Suppressor macrophage (primary cell): ENCODE data around the gene PPIL4.

Experiments
- DNase-seq, 4 experiments: peaks; one replicate each; pipeline ENCODE4 v3.0.0-alpha.2; 2020 to 2022
- total RNA-seq, 17 experiments: gene quantifications; one replicate each; lab custom pipeline; 2026; ENCODE audit warnings: mixed read lengths in 6 of 17, inconsistent platforms in 3 of 17; lab: John Stamatoyannopoulos, UW

PPIL4 gene, protein sequence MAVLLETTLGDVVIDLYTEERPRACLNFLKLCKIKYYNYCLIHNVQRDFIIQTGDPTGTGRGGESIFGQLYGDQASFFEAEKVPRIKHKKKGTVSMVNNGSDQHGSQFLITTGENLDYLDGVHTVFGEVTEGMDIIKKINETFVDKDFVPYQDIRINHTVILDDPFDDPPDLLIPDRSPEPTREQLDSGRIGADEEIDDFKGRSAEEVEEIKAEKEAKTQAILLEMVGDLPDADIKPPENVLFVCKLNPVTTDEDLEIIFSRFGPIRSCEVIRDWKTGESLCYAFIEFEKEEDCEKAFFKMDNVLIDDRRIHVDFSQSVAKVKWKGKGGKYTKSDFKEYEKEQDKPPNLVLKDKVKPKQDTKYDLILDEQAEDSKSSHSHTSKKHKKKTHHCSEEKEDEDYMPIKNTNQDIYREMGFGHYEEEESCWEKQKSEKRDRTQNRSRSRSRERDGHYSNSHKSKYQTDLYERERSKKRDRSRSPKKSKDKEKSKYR
- total RNA-seq, result 15.8 to 44.2 (median 27.6) reads per million in 17 experiments

DNA sequence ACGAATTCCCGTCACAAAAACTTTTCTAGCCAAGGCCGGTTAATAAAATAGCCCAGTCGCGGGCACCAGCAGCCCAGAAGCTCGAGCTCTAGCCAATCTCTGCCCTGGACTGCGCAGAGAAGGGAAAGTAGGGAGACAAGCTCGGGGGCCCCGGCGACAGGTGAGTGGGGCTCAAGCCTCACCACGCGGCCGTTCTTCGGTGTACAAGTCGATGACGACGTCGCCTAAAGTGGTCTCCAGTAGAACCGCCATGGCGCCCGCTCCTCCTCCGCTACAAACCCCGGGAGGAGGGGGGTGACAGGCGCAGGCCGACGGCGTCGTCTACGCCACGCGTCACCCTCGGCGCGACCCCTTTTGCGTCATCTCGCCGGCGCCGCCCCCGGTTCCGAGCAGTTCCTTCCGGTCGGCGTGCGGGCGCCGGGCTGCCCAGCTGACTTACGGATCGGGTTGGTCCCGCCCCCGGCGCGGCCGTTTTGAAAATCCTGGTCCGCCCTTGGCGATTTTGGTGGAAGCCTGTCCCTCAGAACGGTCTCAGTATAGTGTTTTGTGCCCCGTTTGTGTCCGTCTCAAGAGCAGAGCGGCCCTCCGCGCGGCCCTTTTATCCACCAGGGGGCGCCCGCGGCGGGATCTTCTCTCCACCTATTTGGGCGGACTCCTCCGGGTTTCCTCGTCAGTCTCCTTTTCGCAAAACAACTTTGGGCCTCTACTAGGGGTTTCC lies at the start of gene PPIL4:
Gene PPIL4 (minus strand): TSS at position 290 of the 718 bp plus-strand sequence. CDS start 38 bp downstream, at position 252.
- peak; percentile 98 to 100 (median 99) for DNase-seq

DNA sequence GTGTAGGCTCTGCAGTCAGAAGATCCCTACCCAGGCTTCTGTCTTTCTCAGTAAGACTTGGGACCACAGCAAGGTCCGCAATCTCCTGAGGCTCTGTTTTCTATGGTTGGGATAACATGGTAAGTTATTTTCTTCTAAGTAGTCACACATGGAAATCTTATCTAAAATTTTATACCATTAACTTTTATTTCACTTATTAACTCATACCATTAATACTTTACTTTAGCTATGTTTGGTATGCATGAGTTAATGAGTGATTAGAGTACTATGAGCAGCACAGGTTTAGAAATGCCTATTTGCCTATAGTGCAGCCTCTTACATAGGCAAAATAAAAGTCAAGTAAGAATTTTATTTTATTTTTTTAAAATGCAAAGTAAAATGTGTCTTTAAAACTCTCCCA lies 47.6 kb upstream of the PPIL4 start:
- no peak for DNase-seq

GRCh38 chr6:149592983-149593382 lies 47.1 kb upstream of the PPIL4 start:
- no peak for DNase-seq

DNA sequence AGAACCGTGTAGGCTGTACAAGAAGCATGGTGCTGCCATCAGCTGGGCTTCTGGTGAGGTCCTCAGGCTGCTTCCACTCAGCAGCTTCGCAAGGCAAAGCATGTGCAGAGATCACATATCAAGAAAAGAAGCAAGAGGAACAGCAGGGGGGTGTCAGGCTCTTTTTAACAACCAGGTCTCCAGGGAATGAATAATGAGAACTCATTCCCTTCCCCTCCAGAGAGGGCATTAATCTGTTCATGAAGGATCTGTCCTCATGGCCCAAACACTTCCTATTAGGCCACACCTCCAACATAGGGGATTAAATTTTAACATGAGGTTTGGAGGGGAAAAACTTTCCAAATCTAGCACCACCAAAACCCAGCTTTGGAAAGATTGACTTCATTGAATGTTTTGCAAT lies 40.3 kb upstream of the PPIL4 start:
- DNase-seq, result no peak

DNA sequence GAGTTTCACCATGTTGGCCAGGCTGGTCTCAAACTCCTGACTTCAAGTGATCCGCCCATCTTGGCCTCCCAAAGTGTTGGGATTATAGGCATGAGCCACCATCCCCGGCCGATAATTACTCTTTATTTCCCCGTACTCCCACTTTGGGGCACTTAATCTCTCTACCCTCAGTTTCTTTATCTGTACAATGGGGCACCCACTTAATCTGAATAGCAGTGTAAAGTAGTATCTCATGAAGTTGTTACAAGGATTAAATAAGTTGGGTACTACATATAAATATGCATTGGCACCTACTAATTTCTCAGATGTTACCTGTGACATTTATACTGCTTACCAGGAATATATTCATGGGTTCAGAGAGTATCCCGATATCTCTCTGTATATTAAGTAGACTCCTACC lies 35.5 kb upstream of the PPIL4 start:
- no peak for DNase-seq

DNA sequence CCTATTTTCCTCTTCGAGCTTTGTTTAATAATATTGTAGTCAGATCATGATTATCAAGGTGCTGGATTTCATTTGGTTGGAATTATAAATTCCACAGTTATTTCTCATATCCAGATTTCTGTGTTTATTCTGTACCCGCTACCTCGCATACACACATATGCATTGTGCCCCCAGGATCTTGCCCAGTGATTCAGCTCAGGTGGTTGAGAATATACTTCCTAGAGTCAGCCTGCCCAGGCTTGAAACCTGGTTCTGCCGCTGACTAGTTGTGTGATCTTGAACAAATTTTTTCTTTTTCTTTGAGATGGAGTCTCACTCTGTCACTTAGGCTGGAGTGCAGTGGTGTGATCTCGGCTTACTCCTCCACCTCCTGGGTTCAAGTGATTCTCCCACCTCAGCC lies 35.0 kb upstream of the PPIL4 start:
- DNase-seq, result no peak

GRCh38 chr6:149567945-149568585 lies 22.2 kb upstream of the PPIL4 start:
- no peak for DNase-seq

DNA sequence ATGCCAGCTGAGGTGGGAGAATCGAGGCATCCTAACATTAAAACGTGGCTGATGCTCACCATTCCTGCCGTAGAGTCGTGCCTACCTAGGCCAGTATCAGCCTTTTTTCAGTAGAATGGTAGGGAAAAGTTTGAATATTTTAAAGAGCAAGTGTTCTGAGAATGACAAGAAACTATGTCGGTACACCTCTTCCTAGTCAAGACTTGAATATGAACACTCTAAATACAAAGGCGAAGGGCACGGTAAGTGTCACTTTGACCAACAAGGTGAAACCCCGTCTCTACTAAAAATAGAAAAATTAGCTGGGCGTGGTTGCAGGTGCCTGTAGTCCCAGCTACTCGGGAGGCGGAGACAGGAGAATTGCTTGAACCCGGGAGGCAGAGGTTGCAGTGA lies 21.3 kb upstream of the PPIL4 start:
- DNase-seq, result no peak

GRCh38 chr6:149566410-149567193 lies 20.8 kb upstream of the PPIL4 start:
- DNase-seq, result peak; percentile 39 to 67 (median 51)

DNA sequence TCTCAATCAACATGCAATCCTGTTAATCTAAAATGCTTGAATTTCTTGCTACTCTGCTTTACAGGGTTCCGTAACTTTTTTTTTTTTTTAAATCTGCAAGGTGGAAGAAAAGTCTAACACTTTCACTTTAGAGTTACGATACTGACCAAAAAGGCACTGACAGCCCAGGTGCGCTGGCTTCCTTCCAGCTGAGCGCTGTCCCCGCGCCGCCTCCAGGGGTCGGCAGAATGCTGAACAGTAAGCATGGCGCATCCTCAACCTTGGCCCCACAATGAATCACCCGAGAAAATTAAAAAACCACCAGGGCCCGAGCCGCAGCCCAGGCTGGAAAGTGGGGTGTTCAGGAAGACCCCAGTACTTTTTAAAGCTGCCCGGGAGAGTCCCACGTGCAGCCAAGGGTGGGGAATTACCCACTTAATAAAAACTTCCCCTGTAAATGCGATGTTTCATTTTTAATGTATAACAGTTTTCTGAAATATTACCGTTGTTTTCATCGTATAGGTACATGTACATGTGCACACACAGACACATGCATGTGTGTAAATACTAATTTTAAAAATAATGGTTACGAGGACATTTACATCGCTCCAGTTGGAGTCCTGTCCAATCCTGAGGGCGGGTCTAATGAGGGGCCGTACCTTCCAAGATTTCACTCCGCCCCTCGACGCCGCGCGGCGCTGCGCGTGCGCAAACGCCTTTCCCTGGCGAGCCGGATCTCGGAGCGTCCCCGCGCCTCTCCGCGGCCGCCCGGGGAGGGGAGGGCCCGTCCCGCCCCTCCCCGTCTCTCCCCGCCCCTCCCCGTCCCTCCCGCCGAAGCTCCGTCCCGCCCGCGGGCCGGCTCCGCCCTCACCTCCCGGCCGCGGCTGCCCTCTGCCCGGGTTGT lies 19.9 kb upstream of the PPIL4 start, which contains the start of gene GINM1:
Gene GINM1 (plus strand): TSS at position 849 of the 883 bp plus-strand sequence. CDS start 40 bp downstream, outside the sequence.
- peak; percentile 97 to 99 (median 99) for DNase-seq

DNA sequence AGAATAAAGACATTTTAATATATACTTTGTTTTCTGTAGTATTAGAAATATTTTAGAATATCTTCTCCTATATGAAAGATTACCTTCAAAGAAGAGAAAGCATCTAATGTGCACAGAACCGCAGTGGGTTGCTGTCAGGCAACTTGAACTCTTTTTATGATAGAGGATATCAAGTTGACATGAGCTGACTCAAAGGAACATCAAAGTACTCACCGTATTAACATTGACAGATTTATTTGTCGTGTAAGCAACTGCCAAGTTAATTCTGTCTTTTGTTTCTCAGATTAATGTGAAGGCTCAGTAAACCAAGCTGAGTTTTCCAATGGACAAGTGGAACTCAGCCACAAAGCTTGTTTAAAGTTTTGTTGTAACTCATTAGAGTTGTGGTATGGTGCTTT lies 18.1 kb upstream of the PPIL4 start:
- DNase-seq, result no peak

DNA sequence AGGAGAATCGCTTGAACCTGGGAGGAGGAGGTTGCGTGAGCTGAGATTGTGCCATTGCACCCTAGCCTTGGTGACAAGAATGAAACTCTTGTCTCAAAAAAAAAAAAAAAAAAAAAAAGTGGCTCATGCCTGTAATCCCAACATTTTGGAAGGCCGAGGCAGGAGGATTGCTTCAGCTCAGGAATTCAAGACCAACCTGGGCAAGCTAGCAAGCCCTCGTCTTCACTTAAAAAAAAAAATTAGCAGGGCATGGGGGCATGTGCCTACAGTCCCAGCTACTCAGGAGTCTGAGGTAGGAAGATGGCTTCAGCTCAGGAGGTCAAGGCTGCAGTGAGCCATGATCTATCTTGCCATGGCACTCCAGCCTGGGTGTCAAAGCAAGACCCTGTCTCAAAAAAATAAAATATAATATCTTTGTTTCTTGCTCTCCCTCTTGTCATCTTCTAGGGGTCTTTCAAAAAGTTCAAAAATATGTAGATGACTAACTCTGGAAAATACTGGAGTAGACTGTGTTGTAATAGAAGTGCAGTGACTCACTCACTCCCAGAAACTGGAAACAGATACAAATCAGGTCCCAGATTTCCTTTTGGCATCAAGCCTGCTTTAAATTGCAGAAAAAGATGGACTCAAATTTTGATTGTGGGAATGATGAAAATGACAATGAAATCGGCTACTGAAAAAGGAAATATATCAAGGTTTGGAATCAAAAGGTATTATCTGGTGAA lies 17.5 kb upstream of the PPIL4 start:
- DNase-seq, result peak in 1 of 4 experiments; percentile 4

- DNase-seq, result peak; percentile 20 to 47 (median 28)
Measured at GRCh38 chr6:149560736-149561135, 14.9 kb upstream of the PPIL4 start.

GRCh38 chr6:149559389-149559788 lies 13.5 kb upstream of the PPIL4 start:
- no peak for DNase-seq

DNA sequence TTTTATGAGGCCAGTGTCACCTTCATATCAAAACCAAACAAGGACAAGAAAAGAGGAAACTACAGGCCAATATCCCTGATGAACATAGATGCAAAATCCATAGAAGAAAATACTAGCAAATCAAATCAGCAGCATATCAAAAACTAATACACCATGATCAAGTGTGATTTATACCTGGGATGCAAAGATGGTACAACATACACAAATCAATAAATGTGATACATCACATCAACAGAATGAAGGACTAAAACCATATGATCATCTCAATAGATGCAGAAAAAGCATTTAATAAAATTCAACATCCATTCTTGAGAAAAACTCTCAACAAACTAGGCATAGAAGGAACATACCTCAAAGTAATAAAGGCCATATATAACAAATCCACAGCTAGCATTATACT lies 12.2 kb upstream of the PPIL4 start:
- DNase-seq, result no peak

DNA sequence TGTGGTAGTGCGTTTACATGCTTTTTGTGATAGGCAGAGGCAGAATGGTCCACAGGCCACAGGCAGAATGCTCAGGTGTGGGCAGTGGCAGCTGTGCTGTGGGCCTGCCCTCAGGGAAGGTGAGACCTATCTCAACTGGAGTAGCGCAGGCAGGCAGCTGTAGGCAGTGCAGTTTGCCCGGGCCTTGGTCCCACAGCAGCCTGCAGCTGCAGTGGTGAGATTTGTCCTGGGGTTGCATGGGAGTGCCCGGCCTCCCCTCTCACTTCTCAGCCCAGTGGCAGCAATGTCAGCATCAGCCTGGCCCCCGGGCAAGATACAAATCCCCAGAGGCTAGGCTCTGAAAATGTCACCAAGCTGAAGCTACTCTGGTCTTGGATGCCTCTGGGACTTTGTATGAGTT lies 6.1 kb upstream of the PPIL4 start:
- no peak for DNase-seq

- DNase-seq, result peak; percentile 59 to 83 (median 72)
Measured at GRCh38 chr6:149545258-149545753, 537 bp downstream of the PPIL4 start.

- no peak for DNase-seq
Measured at GRCh38 chr6:149544646-149545257, 1.1 kb downstream of the PPIL4 start.

GRCh38 chr6:149541139-149541538 lies 4.7 kb downstream of the PPIL4 start:
- DNase-seq, result no peak

DNA sequence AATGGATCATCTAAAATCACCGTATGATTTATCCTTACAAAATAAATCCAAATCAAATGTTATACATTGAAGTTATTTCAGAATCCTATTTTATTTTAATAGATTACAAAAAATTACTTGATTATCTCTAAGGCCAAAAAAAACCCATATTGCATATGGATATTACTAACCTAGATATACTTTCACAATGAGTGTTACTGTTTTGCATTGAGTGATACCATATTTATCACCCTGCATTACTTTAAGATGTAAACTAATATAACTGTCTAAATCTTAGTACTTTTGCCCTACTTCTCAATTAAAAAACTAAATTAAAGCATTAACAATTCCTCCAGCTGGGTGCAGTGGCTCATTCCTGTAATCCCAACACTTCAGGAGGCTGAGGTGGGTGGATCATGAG lies 11.1 kb downstream of the PPIL4 start:
- no peak for DNase-seq
